ENCODE results near the gene MAP4K5. TPM values are rescaled to one million over a fixed set of nuclear protein-coding genes. Genes with fewer than 3 reads are reported as not detected.

MAP4K5 gene
- polyA plus RNA-seq, 1 experiment: 8.8 TPM

DNA sequence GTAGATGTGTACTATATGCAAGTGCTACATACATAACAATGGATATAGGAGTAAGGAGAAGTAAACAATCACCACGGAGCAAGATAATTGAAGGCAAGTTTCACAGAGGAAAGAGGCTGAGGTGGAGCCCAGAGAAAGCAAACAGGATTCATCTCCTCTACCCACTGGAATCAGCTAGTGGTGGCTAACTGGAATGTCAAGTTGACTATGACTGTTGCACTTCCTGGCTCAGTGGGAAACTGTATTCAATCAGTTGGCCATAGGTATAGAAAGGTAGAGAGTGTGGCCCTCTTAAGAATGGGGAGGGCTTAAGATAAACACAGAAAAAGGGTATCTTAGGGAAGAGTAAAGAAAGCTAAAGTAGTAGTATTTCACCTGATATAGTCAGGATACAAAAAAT lies 62.4 kb downstream of the MAP4K5 start:
- POLR2A ChIA-PET: no interaction called here
- H3K36me3 ChIP-seq (ENCODE audit: control insufficient read depth, insufficient read depth, low read length): peaks cover 15% of the 10 kb centered on the region
- CTCF ChIA-PET: interaction anchor here (1.2 kb wide), 1 partner anchor 30 kb away, joined by 5 read pairs; no protein-coding TSS in a partner anchor
- TF ChIP-seq, protein P1, sequence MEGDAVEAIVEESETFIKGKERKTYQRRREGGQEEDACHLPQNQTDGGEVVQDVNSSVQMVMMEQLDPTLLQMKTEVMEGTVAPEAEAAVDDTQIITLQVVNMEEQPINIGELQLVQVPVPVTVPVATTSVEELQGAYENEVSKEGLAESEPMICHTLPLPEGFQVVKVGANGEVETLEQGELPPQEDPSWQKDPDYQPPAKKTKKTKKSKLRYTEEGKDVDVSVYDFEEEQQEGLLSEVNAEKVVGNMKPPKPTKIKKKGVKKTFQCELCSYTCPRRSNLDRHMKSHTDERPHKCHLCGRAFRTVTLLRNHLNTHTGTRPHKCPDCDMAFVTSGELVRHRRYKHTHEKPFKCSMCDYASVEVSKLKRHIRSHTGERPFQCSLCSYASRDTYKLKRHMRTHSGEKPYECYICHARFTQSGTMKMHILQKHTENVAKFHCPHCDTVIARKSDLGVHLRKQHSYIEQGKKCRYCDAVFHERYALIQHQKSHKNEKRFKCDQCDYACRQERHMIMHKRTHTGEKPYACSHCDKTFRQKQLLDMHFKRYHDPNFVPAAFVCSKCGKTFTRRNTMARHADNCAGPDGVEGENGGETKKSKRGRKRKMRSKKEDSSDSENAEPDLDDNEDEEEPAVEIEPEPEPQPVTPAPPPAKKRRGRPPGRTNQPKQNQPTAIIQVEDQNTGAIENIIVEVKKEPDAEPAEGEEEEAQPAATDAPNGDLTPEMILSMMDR (IDR thresholded peaks at IDR 0.05; ENCODE audit: insufficient read depth, low read depth, low read length): no peak
- no peak overlapping the region for H3K4me3 ChIP-seq (ENCODE audit: low read depth, low read length)
- H3K27me3 ChIP-seq (ENCODE audit: control insufficient read depth, insufficient read depth, low read length): no peaks in the 10 kb centered on the region
- DNase-seq (ENCODE audit: low read depth): no peak

DNA sequence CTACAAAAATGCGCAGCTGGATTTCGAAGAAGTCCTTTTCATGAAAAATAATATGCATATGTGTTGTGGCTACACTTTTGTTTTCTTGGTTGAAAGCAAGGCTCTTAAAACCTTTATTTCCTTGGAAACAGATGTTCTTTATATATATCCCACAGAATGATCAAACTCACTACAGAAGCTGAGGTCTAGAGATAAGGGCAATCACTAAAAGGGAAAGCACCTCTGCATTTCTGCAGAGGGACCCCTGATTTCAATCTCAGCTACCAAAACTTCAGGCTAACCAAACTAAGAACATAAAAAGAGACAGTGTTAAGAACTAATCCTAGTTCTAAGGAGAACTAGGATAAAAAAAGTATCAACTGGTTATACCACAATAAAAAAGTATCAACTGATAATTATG lies 70.3 kb downstream of the MAP4K5 start:
- H3K36me3 ChIP-seq (ENCODE audit: control insufficient read depth, insufficient read depth, low read length): peaks cover 10% of the 10 kb centered on the region

DNA sequence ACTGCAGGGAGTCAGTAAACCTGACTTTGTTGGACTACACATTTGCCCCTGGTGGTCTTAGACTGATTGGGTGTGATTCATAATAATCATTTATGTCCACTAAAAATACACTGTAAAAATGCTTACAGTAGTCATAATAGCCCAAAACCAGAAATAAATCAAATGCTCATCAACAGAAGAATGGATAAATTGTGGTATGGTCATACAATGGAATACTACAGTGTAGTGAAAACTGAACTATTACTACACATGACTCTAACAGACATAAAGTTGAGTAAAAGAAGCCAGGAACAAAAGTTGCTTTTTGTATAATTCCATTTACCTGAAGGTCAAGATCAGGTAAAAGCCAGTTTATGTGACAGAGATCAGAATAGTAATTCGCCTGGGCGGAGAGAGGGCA lies 78.5 kb downstream of the MAP4K5 start:
- ChIA-PET CTCF (no interaction called here), POLR2A (no interaction called here)
- peaks cover 4% of the 10 kb centered on the region for H3K36me3 ChIP-seq (ENCODE audit: control insufficient read depth, insufficient read depth, low read length)
- TF ChIP-seq, protein P1 (IDR thresholded peaks at IDR 0.05; ENCODE audit: insufficient read depth, low read depth, low read length): no peak
- no peaks in the 10 kb centered on the region for H3K27me3 ChIP-seq (ENCODE audit: control insufficient read depth, insufficient read depth, low read length)
- no peak for DNase-seq (ENCODE audit: low read depth)
- H3K4me3 ChIP-seq (ENCODE audit: low read depth, low read length): no peak overlapping the region

More for the DNA sequence above, 70.3 kb downstream of the MAP4K5 start:
- TF ChIP-seq, protein P1 (IDR thresholded peaks at IDR 0.05; ENCODE audit: insufficient read depth, low read depth, low read length): no peak
- Histone ChIP-seq H3K27me3 (ENCODE audit: control insufficient read depth, insufficient read depth, low read length) (no peaks in the 10 kb centered on the region), H3K4me3 (ENCODE audit: low read depth, low read length) (no peak overlapping the region)
- ChIA-PET CTCF (interaction anchor here (0.6 kb wide), 2 partner anchors 28 to 1474 kb away, joined by 3 read pairs; no protein-coding TSS in a partner anchor), POLR2A (no interaction called here)
- no peak for DNase-seq (ENCODE audit: low read depth)

DNA sequence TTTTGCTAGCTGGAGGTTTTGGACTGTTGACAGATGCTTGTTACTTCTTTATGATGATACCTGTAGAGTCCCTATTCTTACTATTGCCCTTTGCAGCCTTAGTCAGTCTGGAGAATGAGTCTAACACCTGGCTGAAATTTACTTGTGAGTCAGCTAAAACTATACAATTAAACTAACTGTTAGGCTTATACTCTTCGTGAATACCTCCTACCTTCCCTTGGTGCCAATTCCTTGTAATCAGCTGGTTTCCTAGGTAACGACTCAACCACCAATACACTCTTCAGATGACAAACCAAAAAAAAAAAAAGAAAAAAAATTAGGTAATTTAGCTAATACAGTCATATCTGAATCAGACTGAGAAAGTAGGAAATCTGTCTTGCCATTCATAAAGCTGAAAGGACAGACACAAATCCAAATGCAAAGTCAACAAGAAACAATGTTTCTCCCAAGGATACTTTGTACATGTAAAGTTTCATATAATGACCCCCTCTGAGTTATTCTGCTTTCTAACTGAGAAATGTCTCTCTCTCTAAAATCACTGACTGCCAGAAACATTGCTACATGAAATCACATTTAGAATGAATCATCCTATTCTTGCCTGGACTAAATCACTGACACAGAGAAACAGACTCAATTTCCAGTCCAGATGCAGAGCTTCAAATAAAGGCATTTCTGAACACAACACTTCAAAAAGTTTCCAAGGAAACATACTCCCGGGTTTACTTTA lies 79.2 kb downstream of the MAP4K5 start:
- Histone ChIP-seq H3K4me3 (ENCODE audit: low read depth, low read length) (no peak overlapping the region), H3K36me3 (ENCODE audit: control insufficient read depth, insufficient read depth, low read length) (peaks cover 3% of the 10 kb centered on the region), H3K27me3 (ENCODE audit: control insufficient read depth, insufficient read depth, low read length) (no peaks in the 10 kb centered on the region)
- DNase-seq (ENCODE audit: low read depth): peak; percentile 16
- CTCF ChIA-PET: interaction anchor here (0.9 kb wide), 1 partner anchor 38 kb away, joined by 5 read pairs; no protein-coding TSS in a partner anchor
- POLR2A ChIA-PET: no interaction called here
- TF ChIP-seq, protein P1 (IDR thresholded peaks at IDR 0.05; ENCODE audit: insufficient read depth, low read depth, low read length): no peak

DNA sequence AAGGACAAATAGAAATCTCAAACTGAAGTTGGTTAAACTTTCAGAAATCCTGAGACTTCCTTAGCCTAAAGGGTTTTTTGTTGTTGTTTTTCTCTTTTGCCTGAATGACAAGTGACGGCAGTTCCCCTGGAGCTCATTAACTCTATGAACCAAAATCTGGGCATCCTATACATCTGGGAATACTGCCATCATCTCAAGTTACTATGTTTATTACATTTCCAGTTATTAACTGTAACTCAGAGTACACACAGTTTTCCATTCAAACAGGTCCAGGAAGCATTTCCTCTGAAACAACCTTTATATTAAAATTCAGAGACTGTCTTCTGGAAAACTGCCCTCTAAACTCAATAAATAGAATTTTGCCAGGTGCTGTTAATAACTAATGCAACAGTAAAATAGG lies 80.1 kb downstream of the MAP4K5 start:
- H3K4me3 ChIP-seq (ENCODE audit: low read depth, low read length): no peak overlapping the region
- H3K27me3 ChIP-seq (ENCODE audit: control insufficient read depth, insufficient read depth, low read length): no peaks in the 10 kb centered on the region
- peaks cover 2% of the 10 kb centered on the region for H3K36me3 ChIP-seq (ENCODE audit: control insufficient read depth, insufficient read depth, low read length)
- DNase-seq (ENCODE audit: low read depth): no peak
- POLR2A ChIA-PET: no interaction called here
- CTCF ChIA-PET: interaction anchor here (0.9 to 1.0 kb wide), 2 partner anchors 16 to 39 kb away, joined by 3 to 5 read pairs; no protein-coding TSS in a partner anchor
- TF ChIP-seq, protein P1 (IDR thresholded peaks at IDR 0.05; ENCODE audit: insufficient read depth, low read depth, low read length): no peak

Measured in BJ (cell line).